ENCODE results near the gene DNAH3. TPM values are rescaled to one million over a fixed set of nuclear protein-coding genes. Genes with fewer than 3 reads are reported as not detected.
"Not testable (repeated sequence)": the region's sequence is repeated elsewhere in the genome, so short reads cannot be mapped to it uniquely, and the experiment has no call there.

DNAH3 gene
- total RNA-seq, 1 donor from 2014 or later, result not detected

- H3K36me3 Mint-ChIP-seq, result no peaks in the 10 kb centered on the region
- no peak for TF ChIP-seq CTCF (IDR thresholded peaks at IDR 0.05; ENCODE audit: unreplicated experiment)
Measured at GRCh38 chr16:21021316-21021715, 129.3 kb downstream of the DNAH3 start.

GRCh38 chr16:21009815-21010214, 140.8 kb downstream of the DNAH3 start:
- no peaks in the 10 kb centered on the region for H3K36me3 Mint-ChIP-seq
- H3K4me1 Mint-ChIP-seq, result no peaks in the 10 kb centered on the region
- DNase-seq (ENCODE audit: low spot score in 2 of 2, unreplicated experiment in 2 of 2), result no peak
- peaks cover 20% of the 10 kb centered on the region for H3K27me3 Mint-ChIP-seq (ENCODE audit: low read depth)
- TF ChIP-seq CTCF (IDR thresholded peaks at IDR 0.05; ENCODE audit: unreplicated experiment), result no peak
- no peak overlapping the region for H3K27ac Mint-ChIP-seq
- no peak overlapping the region for H3K4me3 Mint-ChIP-seq
- H3K9me3 Mint-ChIP-seq, result peaks cover 11% of the 10 kb centered on the region

More at GRCh38 chr16:21021316-21021715, 129.3 kb downstream of the DNAH3 start:
- no peaks in the 10 kb centered on the region for H3K27me3 Mint-ChIP-seq (ENCODE audit: low read depth)
- no peaks in the 10 kb centered on the region for H3K9me3 Mint-ChIP-seq
- H3K4me1 Mint-ChIP-seq, result no peaks in the 10 kb centered on the region
- DNase-seq (ENCODE audit: low spot score in 2 of 2, unreplicated experiment in 2 of 2), result no peak
- H3K4me3 Mint-ChIP-seq, result no peak overlapping the region
- no peak overlapping the region for H3K27ac Mint-ChIP-seq

- Mint-ChIP-seq H3K4me3 (no peak overlapping the region), H3K27ac (no peak overlapping the region), H3K4me1 (no peaks in the 10 kb centered on the region), H3K36me3 (no peaks in the 10 kb centered on the region), H3K27me3 (ENCODE audit: low read depth) (peaks cover 48% of the 10 kb centered on the region), H3K9me3 (no peaks in the 10 kb centered on the region)
- no peak for TF ChIP-seq CTCF (IDR thresholded peaks at IDR 0.05; ENCODE audit: unreplicated experiment)
- no peak for DNase-seq (ENCODE audit: low spot score in 2 of 2, unreplicated experiment in 2 of 2)
Measured at GRCh38 chr16:21005008-21005407, 145.6 kb downstream of the DNAH3 start.

GRCh38 chr16:21001262-21001661, 149.4 kb downstream of the DNAH3 start:
- H3K4me3 Mint-ChIP-seq, result no peak overlapping the region
- DNase-seq (ENCODE audit: low spot score in 2 of 2, unreplicated experiment in 2 of 2), result no peak

GRCh38 chr16:20997147-20997546, 153.5 kb downstream of the DNAH3 start:
- Mint-ChIP-seq H3K4me1 (no peaks in the 10 kb centered on the region), H3K27me3 (ENCODE audit: low read depth) (peaks cover 35% of the 10 kb centered on the region), H3K9me3 (no peaks in the 10 kb centered on the region), H3K36me3 (no peaks in the 10 kb centered on the region), H3K27ac (no peak overlapping the region), H3K4me3 (no peak overlapping the region)
- DNase-seq (ENCODE audit: low spot score in 2 of 2, unreplicated experiment in 2 of 2), result no peak
- TF ChIP-seq CTCF (IDR thresholded peaks at IDR 0.05; ENCODE audit: unreplicated experiment), result no peak

More at GRCh38 chr16:21001262-21001661, 149.4 kb downstream of the DNAH3 start:
- Mint-ChIP-seq H3K4me1 (no peaks in the 10 kb centered on the region), H3K9me3 (no peaks in the 10 kb centered on the region), H3K27me3 (ENCODE audit: low read depth) (peaks cover 42% of the 10 kb centered on the region), H3K36me3 (no peaks in the 10 kb centered on the region), H3K27ac (no peak overlapping the region)
- no peak for TF ChIP-seq CTCF (IDR thresholded peaks at IDR 0.05; ENCODE audit: unreplicated experiment)

- Mint-ChIP-seq H3K9me3 (no peaks in the 10 kb centered on the region), H3K4me3 (no peak overlapping the region), H3K27ac (no peak overlapping the region), H3K4me1 (no peaks in the 10 kb centered on the region), H3K36me3 (no peaks in the 10 kb centered on the region), H3K27me3 (ENCODE audit: low read depth) (peaks cover 26% of the 10 kb centered on the region)
- TF ChIP-seq CTCF (IDR thresholded peaks at IDR 0.05; ENCODE audit: unreplicated experiment), result no peak
- DNase-seq (ENCODE audit: low spot score in 2 of 2, unreplicated experiment in 2 of 2), result no peak
Measured at GRCh38 chr16:20995711-20996110, 154.9 kb downstream of the DNAH3 start.

GRCh38 chr16:20989496-20990070, 161.1 kb downstream of the DNAH3 start:
- H3K36me3 Mint-ChIP-seq; H3K4me3 Mint-ChIP-seq; H3K4me1 Mint-ChIP-seq; H3K27ac Mint-ChIP-seq; DNase-seq (ENCODE audit: low spot score in 2 of 2, unreplicated experiment in 2 of 2); H3K9me3 Mint-ChIP-seq; H3K27me3 Mint-ChIP-seq (ENCODE audit: low read depth): not testable (repeated sequence)
